HL-60/S4 (cell line): ENCODE results near the gene ASB9.
"Not testable (repeated sequence)": the region's sequence is repeated elsewhere in the genome, so short reads cannot be mapped to it uniquely, and the experiment has no call there.

Experiments used
- in situ Hi-C: fragments of 300-500 bp; cut with MboI; formaldehyde crosslinking; loops from 2 replicates; pipeline ENCODE4 v1.14.3; 2022; ENCODE audit warnings: low sequenced_read_pairs

The ASB9 gene

DNA sequence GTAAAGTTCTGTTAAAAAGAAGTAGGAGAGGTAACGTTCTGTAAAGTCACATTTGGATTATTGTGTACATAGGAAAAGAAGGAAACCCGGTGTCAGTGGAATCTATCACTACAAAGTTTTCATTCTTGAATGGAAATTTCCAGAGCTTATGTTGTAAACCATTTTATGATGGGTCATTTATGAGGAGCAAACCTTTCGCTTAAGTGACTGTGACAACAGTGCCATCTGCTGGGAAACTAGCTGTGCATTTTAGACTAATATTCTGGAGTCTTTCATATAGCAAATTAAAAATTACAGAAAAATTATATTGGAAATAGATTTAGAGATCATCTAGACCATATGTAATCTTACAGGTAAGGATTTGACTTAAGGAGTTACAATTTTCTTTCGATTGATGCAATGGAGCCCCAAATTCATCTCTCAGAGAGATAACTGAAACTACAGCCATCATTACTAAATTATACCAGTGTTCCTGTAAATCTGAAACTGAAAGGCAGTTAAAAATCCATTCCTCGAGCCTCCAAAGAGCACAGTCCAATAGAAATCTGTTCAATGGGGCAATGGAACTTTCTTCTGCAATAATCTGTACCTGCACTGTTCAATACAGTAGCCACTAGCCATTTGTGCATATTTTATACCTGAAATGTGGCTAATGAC, 26.9 kb downstream of the ASB9 start:
- in situ Hi-C loops: no loop called here

DNA sequence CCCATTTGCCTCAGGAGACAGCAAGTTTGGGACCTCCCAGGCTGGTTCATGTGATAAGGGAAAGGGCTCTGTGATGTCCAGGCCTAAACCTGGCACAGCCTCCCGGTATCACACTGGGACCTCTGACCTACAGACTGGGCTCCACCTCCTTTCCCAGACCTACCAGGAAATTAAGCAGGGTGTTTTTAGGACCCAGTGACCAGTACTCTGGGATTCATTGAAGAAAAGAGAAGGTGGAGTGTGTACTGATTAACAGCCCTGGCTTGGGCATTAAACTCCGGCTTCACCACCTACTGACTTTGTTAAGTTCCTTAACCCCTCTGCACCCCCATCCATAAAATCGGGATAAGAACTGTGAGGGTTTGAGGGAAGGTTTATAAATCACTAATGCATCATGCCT, 28.6 kb downstream of the ASB9 start:
- in situ Hi-C loops: no loop called here

DNA sequence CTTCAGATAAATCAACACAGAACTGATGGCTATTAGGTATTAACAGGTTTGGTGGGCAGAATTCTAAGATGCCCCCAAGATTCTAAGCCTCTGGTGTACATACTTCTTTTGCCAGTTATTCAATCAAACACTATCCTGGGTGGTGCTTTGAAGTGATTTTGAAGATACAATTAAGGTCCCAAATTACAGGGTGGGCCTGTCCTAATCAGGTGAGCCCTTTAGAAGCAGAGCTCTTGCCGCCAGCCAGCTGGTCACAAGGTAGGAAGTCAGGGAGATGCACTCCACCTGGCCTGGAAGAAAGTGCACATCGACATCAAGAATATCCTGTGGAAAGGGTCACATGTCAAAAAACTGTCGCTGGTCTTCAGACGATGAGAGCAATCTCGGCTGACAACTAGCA, 29.5 kb downstream of the ASB9 start:
- in situ Hi-C loops: no loop called here

DNA sequence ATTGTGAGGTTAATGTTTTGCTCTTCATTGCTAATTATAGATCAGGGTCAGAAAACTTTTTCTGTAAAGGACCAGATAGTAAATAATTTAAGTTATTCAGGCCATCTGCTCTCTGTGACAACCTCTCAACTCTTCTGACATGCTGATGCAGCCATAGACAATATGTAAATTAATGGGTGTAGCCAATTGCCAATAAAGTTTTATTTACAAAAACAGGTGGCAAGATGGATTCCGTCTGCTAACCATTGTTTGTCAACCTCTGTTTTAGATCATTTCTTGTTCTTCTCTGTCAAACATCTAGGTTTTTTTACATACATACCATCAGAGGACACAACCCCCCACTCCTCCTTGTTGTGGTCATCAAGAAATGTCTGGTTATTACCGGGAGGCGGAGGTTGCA, 33.7 kb downstream of the ASB9 start:
- in situ Hi-C loops: no loop called here

DNA sequence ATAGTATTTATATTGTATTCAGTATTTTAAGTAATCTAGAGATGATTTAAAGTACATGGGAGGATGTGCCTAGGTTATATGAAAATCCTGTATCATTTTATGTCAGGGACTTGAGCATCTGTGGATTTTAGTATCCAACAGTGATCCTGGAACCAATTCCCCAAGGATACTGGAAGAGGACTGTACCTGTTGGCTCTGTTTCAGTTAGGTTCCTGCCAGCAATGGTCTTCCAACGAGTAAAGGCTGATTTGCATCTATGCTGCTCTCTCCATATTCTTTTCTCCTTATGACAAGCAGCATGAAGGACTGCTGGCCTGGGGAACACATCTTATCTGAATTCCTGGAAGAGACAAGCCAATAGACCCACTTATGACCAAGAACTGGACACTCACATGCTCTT, 34.9 kb downstream of the ASB9 start:
- in situ Hi-C loops: no loop called here

DNA sequence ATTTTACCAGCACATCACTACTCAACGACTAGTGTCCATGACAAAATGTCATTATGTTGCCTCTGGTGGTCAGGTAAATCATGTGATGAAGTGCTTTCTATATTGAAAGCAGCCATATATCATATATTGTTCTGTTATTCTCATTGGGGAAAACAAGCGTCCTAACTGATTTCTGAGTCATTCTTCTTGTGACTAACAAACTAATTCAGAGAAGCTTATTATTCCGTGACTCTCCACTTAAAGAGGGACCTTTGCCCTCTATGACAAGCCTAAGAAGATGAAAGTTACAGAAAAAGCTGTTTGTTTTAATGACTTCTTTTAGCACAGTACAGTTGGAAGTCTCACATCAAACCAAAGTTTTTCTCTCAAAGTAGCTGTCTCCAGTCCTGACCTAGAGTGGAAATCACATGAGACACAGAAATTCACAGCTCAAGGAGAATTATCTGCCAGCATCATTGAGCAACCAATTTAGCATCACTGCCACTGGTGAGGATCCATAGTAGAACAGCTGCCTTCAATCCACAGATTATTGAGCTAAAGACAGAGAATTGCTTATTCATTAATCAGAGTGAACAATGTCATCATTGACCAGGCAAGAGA, 36.4 kb downstream of the ASB9 start:
- in situ Hi-C loops: no loop called here

DNA sequence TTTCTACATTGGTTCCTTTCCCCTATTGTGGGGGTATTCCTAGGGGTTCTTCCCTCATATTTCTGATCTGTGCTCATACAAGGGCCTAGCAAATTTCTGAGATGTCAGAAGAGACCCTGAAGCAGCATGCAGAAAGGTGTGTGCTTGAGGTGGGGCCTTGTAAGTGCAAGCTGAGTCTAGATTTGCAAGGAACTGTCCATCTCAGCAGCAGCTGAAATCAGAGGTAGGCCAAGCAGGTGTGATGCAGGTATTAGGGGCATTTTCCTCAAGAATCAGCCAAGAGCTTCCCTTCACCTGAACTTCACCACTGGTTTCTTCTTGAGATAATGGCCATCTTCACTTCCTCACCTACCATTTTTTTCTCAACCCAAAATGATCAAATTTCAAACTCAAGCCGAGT, 45.1 kb downstream of the ASB9 start:
- in situ Hi-C loops: no loop called here

DNA sequence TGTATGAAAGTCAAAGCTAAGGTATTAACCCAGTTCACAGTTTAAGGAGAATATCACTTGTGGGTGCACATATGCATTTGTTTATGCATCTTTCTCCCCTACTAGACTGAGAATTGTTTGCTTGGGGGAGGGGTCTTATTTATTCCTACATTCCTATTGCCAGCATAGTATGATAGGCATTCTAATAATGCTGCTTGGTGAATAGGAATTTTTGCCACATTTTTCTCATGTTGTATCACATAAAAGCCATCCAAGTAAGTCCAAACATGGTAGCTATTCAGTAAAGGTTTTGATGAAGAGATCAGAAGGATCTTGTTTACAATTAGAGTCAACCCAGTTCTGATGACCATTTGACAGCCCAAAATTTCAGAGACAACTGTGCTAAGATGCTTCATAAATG, 48.6 kb downstream of the ASB9 start:
- in situ Hi-C loops: no loop called here

DNA sequence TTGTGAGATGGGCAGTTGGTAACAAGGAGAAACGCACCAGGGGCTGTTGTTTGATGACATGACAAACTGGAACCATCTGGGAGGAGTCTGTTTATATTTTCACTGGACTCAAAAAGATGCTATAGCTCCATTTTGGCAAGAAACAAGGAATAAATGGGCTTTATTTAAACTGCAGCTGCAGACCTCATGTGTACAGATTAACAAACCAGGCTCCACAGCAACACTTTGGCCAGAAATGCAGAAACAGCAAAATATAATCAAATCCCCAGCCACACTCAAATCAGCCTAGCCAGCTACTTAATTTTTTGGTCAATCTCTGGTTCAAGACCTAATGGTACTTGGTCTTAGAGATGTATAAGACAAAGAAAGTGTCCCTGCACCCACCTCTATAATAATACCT, 52.7 kb downstream of the ASB9 start:
- in situ Hi-C loops: no loop called here

DNA sequence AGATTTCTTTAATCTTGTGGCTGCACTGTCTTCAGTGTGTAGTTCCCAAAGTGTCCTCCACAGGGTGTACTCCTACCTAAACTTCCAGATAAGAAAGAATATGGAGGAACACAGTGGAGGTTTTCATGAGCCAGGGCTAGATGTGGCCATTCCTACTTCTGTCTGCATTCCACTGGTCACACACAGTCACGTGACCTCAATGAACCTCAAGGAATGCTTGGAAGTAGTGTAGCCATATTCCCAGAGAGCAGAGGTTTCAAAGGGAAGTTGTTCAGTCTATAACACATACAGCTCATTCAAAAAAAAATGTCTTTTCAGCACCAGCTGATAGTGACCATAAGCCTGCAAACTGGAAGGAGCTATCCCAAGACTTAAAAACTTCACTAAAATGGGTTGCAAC, 53.6 kb downstream of the ASB9 start:
- in situ Hi-C loops: no loop called here

DNA sequence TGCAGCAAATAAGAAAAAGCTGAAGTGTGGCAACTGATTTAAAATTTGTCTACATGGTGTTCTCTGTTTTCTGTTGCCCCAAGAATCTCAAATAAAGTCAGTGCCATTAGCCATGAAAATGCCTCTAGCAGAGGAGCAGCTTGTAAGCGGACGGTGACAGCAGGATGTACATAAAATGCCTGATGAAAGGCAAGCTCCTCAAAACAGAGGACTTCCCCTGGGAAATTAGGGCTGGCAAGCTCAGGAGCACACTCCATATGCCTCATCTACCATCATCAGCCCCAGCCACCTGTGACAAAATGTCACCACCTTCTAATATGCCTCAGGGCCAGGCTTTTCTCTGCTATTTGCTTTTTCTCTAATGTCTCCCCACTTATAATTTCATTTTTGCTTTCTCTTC, 54.5 kb downstream of the ASB9 start:
- in situ Hi-C loops: no loop called here

DNA sequence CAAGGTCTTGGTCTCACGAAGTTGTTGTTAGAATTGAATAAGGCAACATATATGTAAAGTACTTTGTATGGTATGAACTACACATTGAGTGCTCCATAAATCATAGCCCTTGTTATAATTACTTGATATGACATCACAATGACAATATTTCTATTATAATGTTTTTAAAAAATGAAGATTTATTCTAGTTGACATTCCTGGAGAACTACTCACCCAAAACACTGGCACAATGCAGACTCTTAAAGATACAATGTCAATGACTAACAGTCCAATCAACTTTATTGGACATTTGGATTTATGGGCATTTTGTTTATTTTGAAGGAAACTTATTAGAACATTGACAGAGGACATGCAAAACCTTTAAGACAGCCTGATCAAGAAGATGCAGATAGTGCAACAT, 55.3 kb downstream of the ASB9 start:
- in situ Hi-C loops: no loop called here

DNA sequence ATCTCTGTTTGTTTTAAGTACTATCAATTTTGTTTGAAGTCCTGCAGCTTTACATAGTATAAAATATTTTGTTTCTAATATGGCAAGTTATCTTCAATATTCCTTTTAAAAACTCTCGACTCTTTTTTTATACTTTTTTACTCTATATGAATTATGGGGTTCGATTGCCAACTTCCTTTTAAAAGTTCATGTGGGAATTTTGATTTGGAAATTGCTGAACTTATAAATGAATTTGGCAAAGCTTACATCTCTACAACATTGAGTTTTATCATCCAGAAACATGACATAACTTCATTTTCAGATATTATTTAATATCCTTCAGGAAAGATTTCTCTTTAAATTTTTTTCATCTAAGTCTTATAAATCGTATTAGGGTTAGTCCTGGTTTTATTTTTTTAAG, 60.8 kb downstream of the ASB9 start:
- in situ Hi-C loops: no loop called here

DNA sequence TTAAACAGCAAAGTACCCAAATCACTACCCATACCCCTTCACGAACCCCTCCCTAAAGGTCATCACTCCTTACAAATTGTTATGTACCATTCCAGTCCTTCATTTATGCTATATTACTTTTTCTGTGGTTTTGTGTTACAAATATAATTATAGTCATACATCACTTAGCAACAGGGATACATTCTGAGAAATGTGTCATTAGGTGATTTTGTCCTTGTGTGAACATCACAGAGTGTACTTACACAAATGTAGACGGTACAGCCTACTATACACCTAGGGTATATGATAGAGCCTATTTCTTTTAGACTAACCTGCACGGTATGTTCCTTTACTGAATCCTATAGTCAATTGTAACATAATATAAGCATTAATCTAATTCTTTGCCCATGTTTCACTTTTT, 61.9 kb downstream of the ASB9 start:
- in situ Hi-C loops: no loop called here

DNA sequence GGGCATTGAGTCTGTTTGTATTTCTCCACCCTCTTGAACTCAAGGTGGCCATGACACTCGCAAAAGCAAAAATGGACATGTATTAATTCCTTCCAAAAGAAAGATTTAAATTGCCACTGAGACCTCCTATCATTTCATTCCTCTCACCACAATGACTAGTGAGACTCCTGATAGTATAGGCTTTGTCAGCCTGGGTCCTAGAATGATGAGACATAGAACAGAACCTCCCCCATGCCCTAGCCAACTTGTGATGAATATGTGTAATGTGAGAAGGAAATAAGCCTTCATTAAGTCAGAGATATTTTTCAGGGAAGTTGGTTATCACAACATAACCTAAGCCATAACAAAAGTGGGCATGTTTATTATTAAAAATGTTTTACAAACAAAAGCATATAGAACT, 62.5 kb downstream of the ASB9 start:
- in situ Hi-C loops: no loop called here

DNA sequence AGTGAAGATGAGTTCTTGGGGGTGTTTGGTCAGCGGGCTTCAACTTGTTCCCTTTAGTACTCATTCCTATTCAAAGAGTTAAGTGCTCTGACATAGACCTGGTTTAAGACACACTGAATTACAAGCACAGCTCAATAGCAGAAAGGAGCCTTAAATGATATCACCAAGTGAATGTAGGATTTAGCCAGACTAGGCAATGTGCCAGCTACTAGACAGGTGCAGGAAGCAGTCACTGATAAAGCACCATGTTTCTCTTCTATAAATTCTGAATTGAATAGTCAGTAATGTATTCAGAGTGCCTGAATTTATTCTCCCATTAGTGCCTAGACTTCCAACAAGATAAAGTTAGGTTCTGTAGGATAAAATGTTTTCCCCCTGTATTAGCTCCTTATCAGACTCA, 63.6 kb downstream of the ASB9 start:
- in situ Hi-C loops: no loop called here

DNA sequence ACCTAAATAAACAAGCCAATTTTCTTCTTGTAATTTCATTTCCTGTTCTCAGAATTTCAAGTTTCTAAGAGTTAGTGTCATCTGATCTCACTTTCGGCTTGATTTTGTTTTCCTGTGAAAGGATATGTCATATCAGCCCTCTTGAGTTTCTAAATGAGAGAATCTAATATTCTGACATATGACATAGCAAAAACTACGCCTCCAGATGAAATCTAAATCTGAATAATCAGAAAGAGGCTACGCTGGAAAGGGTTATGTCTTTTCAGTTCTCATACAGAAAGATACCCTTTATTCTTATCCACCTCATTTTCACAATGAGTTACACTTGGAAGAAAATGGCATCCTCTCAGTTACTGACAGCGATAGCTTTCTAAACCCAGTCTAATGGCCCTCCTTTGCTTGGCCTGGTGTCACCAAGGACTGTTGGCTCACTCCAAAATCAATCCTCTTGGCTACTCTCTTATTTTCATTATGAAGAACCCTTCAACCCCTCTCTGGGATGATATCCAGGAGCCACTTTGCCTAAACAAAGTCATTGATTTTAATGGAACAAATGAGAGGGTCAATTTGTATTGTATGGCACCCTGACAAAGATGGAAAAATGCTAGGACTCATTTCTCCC, 65.6 kb downstream of the ASB9 start:
- in situ Hi-C loops: no loop called here

DNA sequence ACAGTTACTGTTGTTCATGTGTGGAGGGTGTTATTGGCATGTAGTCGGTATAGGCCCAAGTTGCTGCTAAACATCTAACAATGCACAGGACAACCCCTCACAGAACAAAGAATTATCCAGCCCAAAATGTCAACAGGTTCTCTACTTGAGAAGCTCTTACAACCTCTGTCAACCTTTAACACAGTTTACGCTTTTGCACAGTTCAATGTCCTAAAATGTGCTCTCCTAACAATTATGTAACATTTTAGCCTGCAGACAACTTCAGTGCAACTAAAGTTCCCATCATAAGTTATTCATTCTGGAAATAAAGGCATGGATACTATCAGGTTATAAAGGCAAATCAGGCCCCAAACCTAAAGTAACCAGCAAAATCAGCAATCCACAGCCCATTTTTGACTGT, 66.2 kb downstream of the ASB9 start:
- in situ Hi-C loops: no loop called here

DNA sequence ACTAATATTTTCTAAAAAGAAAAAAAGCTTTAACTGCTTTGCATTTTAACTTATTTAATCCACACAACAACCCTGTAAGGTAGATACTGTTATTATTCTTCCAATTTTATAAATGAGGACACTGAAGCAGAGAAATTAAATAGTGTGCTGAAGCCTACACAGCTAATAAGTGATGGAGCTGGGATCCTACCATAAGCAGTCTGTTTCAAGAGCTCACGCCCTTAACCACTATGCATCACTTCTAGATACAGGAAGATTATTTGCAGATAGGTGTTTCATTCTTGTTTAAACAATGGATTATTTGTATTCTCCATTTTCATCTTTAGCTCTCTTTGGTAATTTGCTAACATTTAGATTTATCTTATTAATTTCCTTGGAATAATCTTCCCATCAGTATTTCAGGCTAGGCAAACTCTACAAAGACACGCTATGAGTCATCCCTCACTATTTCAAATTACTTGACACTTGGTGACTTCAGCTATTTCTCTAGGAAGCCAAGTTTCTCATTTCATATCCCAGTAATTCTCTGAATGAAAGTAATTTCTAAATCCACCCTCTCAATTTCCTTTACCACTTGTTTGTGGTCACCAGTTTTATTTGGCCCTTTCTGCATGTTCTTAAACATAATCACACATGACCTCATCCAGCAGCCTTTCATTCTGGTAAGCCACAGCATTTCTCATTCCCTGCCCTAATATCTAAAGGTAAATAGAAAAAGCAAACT, 67.3 kb downstream of the ASB9 start:
- in situ Hi-C loops: no loop called here

DNA sequence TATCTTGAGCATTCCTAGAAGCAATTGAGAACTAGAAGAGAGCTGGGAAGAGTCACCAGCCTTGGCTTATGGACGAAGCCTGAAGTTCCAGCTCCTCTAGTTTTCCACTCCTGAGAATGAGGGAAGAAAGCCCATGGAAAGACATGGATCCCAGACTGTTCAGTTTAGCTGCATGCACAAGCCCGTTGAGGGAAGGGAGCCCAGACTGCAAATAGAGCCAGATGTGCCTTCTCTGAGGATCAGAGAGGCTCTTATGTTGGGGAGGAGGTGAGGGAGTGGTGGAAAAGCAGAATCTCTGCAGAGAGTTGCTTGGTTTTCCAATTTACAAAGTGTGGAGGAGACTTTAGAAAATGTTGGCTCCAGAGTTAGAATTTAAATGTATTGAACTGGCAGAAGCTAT, 69.0 kb downstream of the ASB9 start:
- in situ Hi-C loops: no loop called here

DNA sequence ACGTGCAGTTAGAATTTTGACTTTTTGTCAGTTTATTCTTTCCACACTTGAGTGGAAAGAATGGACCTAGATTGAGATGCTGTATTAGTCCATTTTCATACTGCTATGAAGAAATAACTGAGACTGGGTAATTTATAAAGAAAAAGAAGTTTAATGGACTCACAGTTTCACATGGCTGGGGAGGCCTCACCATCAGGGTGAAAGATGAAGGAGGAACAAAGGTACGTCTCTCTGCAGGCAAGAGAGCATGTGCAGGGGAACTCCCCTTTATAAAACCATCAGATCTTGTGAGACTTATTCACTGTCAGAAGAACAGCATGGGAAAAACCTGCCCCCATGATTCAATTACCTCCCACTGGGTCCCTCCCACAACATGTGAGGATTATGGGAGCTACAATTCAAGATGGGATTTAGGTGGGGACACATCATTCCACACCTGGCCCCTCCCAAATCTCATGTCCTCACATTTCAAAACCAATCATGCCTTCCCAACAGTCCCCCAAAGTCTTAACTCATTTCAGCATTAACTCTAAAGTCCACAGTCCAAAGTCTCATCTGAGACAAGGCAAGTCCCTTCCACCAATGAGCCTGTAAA, 71.2 kb downstream of the ASB9 start:
- in situ Hi-C loops: not testable (repeated sequence)

DNA sequence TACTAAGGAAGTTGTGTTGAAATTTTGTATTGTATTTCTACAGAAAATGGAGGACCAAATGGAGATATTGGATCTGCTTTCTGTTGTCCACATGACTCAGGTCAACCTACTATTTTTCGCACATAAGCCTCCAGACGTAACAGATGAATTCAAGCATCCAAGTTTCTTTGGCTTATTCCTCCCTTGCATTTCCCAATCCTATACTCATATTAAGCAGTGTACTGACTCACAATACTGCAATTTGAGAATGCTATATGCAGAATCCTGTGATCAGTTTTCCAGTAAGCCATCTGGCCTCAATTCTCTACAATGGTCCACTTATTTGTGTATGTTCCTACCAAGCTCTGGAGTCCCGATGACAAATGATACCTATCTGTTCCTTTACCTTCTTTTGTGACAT, 75.7 kb downstream of the ASB9 start:
- in situ Hi-C loops: no loop called here
